Articular chondrocyte of knee joint (primary cell): ENCODE data around the gene KRTAP1-5. TPM values are rescaled to one million over a fixed set of nuclear protein-coding genes. Genes with fewer than 3 reads are reported as not detected.

Experiments
- small RNA-seq: library from RNA; depleted of rRNA; stranded (forward); fragments of <200 nt; gene quantifications from one replicate; pipeline ENCODE3, GENCODE V24; 2012
- total RNA-seq: library from RNA; depleted of rRNA; stranded (reverse); fragments of >200 nt; gene quantifications from 2 replicates; pipeline ENCODE4 v1.2.3, GENCODE V29; 2012

The KRTAP1-5 gene, protein sequence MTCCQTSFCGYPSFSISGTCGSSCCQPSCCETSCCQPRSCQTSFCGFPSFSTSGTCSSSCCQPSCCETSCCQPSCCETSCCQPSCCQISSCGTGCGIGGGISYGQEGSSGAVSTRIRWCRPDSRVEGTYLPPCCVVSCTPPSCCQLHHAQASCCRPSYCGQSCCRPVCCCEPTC
- 1.3 and 11.6 TPM in 2 replicates for total RNA-seq

DNA sequence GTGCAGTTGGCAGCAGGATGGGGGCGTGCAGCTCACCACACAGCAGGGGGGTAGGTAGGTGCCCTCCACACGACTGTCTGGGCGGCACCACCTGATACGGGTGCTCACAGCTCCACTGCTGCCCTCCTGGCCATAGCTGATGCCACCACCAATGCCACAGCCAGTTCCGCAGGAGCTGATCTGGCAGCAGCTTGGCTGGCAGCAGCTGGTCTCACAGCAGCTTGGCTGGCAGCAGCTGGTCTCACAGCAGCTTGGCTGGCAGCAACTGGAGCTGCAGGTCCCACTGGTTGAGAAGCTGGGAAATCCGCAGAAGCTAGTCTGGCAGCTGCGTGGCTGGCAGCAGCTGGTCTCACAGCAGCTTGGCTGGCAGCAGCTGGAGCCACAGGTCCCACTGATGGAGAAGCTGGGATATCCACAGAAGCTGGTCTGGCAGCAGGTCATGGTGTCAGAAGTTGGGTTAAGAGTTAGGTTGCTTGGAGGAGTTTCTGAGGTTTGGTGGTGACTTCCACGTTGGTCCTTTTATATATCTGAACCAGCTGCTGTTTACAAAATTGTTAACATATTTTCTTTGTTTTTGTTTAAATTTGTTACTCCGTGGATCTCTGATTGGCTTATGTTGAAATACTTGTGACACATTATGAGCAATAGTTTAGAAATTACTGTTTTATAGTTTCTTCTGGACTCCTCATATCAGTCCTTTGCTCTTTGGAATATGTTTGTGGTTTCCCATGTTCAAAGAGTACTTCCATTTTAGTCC, at the start of gene KRTAP1-5:
Gene KRTAP1-5, minus strand, starts transcription at position 494 of the 757 bp plus-strand sequence. Its CDS starts 53 bp downstream, at position 441.

DNA sequence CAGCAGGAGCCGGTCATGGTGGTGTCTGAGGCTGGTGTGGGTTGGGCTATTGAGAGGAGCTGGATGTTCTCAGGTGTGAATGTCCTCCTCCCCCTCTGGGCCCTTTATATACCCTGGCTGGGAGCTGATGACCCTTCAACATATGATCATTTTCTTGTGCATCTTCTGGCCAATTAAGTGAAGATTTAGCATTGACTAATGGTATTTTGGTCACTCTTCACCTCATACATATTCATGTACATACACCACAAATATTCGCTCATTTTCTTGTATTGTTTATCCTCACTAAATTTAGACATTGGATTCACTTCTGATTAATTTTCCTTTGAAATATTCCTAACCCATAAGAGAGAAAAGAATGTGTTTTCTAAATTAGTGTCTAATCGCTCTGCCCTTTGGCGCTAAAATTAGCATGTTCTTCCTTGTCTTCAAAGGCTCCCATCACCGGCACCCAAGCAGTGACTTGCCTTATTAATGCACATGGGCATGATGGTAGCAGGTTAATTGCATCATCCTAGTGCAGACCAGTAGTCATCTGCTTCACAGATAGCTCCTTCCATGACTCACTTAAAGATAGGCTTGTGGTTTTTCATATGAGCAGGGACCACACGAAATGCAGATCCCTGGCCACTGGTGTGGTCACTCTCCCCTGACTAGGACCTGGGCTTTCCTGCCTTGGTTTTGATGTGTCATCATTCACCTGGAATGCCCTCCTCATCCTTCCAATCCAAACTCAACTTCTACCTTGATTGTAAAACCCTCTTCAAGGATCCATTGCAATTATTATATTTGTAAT, 39.0 kb upstream of the KRTAP1-5 start, which contains the start of gene KRTAP2-4:
Gene KRTAP2-4, minus strand, starts transcription at position 51 of the 796 bp plus-strand sequence. Its CDS starts 34 bp downstream, at position 17.

DNA sequence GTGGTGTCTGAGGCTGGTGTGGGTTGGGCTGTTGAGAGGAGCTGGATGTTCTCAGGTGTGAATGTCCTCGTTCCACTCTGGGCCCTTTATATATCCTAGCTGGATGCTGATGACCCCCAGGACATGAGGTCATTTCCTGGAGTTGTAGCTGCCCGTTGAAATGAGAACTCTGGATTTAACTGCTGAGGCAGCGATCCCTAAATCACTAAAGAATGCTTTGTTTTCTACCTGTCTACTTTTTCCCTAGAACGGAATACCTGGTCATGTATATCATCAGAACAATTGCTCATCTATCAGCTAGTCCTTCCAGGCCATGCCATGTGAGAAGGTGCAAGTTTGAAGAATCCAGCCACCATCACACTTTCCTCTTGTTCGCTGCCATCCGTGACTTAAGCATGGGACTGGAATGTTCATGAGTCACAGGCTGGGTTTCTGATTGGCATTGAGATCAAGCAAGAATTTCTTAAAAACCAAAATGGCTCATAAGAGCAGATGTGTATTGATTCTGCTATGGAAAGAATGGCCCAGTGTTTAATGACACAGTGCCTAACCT, 33.1 kb upstream of the KRTAP1-5 start, which contains the start of gene KRTAP2-3:
Gene KRTAP2-3, minus strand, starts transcription at position 63 of the 553 bp plus-strand sequence. CDS start 64 bp downstream, outside the sequence.

DNA sequence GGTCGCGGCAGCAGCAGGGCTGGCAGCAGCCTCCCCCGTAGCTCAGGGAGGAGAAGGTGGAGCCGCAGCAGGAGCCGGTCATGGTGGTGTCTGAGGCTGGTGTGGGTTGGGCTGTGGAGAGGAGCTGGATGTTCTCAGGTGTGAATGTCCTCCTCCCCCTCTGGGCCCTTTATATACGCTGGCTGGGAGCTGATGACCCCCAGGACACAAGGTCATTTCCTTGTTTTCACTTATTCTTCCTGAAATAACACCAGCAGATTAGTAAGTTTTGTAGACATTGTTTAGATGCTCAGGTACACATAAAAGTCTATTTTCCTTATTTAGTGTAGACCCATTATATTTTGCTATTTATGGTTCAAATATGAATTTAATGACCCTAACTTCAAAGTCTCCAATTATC, 28.1 kb upstream of the KRTAP1-5 start, which contains the start of gene KRTAP2-2:
Gene KRTAP2-2, minus strand, starts transcription at position 101 of the 400 bp plus-strand sequence. Its CDS starts 19 bp downstream, at position 82.

DNA sequence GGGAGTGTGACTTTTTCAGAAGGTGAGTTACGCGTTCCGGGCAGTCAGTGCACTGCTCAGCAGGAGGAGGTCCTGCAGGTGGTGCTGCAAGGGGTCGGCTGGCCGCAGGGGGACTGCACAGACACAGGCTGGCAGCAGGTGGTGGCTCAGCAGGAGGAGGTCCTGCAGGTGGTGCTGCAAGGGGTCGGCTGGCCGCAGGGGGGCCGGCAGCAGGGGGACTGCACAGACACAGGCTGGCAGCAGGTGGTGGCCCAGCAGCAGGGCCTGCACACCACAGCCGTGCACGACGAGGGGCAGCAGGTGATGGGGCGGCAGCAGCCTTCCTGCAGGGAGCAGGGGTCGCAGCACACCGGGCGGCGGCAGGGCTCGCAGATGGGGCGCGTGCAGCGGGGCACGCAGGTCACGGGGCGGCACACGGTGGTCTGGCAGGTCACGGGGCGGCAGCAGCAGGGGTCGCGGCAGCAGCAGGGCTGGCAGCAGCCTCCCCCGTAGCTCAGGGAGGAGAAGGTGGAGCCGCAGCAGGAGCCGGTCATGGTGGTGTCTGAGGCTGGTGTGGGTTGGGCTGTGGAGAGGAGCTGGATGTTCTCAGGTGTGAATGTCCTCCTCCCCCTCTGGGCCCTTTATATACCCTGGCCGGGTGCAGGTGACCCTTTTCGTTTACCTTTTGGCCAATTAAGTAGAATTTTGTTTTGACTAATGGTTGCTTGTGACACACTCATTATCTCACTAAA, 19.9 kb upstream of the KRTAP1-5 start, which contains the start of gene KRTAP2-1:
Gene KRTAP2-1, minus strand, starts transcription at position 582 of the 731 bp plus-strand sequence. Its CDS starts 49 bp downstream, at position 533.

DNA sequence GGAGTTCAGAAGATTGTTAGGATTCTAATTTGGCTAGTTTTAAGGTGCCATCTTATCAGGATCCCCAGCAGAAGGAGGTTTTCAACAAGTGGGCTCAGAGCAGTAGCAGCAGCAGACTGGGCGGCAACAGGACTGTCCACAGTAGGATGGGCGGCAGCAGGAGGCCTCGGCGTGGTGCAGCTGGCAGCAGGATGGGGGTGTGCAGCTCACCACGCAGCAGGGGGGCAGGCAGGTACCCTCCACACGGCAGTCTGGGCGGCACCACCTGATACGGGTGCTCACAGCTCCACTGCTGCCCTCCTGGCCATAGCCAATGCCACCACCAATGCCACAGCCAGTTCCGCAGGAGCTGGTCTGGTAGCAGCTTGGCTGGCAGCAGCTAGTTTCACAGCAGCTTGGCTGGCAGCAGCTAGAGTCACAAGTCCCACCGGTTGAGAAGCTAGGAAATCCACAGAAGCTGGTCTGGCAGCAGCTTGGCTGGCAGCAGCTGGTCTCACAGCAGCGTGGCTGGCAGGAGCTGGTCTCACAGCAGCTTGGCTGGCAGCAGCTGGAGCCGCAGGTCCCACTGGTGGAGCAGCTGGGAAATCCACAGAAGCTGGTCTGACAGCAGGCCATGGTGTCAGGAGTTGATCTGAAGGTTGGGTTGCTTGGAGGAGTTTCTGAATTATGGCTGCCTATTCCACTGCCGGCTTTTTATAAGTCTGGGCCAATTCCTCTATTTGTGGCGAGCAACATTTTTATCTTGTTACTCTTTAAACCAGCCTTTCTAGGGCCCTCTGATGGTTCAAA, 14.0 kb upstream of the KRTAP1-5 start, which contains the start of gene KRTAP1-1:
Gene KRTAP1-1, minus strand, starts transcription at position 668 of the 789 bp plus-strand sequence. Its CDS starts 53 bp downstream, at position 615.

DNA sequence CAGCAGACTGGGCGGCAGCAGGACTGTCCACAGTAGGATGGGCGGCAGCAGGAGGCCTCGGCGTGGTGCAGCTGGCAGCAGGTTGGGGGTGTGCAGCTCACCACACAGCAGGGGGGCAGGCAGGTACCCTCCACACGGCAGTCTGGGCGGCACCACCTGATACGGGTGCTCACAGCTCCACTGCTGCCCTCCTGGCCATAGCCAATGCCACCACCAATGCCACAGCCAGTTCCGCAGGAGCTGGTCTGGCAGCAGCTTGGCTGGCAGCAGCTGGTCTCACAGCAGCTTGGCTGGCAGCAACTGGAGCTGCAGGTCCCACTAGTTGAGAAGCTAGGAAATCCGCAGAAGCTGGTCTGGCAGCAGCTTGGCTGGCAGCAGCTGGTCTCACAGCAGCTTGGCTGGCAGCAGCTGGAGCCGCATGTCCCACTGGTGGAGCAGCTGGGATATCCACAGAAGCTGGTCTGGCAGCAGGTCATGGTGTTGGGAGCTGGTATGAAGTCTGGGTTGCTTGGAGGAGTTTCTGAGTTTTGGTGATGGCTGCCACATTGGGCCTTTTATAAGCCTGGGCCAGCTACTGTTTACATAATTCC, 7.4 kb upstream of the KRTAP1-5 start, which contains the start of gene KRTAP1-3:
Gene KRTAP1-3, minus strand, starts transcription at position 529 of the 590 bp plus-strand sequence. Its CDS starts 53 bp downstream, at position 476.

DNA sequence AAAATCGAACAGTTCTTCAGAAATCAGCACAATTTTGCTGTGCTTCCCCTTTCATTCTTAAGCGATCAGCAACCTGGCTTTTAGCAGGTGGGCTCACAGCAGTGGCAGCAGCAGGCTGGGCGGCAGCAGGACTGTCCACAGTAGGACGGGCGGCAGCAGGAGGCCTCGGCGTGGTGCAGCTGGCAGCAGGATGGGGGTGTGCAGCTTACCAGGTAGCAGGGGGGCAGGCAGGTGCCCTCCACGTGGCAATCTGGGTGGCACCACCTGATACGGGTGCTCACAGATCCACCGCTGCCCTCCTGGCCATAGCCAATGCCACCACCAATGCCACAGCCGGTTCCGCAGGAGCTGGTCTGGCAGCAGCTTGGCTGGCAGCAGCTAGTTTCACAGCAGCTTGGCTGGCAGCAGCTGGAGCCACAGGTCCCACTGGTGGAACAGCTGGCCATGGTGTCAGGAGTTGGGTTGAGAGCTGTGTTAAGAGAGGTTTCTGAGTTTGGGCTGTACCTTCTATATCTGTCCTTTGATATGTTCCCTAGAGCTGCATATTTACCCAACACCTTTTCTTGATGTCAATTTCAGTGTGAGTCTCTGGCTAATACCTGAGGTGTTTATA, 2.7 kb upstream of the KRTAP1-5 start, which contains the start of gene KRTAP1-4:
Gene KRTAP1-4, minus strand, starts transcription at position 563 of the 613 bp plus-strand sequence. Its CDS starts 117 bp downstream, at position 446.

DNA sequence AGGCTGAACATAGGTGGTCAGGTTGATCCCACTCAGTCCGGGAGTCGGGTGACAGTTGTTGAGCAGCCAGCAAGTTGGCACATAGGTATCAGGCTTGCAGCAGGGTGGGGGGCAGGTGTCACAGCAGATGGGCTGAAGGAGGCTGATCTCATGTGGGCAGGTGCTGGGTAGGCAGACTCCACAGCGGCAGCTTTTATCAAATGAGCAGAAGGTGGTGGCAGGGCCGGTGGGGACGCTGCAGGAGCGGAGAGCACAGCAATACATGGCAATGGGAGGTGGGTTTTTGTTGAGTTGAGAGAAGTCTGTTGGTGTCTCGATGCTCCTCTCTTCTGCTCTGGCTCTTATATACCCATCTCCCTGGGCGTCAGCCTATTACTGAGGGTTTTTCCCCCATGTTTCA, 18.2 kb downstream of the KRTAP1-5 start, which contains the start of gene KRTAP3-1:
Gene KRTAP3-1, minus strand, starts transcription at position 318 of the 400 bp plus-strand sequence. Its CDS starts 54 bp downstream, at position 264.

DNA sequence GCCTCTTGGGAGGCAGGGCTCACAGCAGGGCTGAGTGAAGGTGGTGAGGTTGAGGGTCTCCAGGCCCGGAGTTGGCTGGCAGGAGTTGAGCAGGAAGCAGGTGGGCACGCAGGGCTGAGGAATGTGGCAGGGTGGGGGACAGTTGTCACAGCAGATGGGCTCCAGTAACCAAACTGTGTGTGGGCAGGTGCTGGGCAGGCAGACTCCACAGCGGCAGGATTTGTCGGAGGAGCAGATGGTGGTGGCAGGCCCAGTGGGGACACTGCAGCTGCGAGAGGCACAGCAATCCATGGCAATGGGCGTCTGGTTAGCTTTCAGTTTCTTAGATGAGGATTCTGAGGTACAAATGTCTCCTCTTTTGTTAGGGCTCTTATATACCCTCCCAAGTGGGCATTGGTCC, 27.4 kb downstream of the KRTAP1-5 start, which contains the start of gene KRTAP3-2:
Gene KRTAP3-2, minus strand, starts transcription at position 344 of the 400 bp plus-strand sequence. Its CDS starts 53 bp downstream, at position 291.

DNA sequence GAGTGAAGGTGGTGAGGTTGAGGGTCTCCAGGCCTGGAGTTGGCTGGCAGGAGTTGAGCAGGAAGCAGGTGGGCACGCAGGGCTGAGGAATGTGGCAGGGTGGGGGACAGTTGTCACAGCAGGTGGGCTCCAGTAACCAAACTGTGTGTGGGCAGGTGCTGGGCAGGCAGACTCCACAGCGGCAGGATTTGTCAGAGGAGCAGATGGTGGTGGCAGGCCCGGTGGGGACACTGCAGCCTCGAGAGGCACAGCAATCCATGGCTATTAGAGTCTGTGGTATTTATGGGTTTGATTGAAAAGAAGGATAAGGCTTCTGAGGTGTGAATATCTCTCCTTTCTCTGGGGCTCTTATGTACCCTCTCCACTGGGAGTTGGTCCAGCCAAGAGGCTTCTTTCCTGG, 33.2 kb downstream of the KRTAP1-5 start, which contains the start of gene KRTAP3-3:
Gene KRTAP3-3, minus strand, starts transcription at position 326 of the 400 bp plus-strand sequence. Its CDS starts 67 bp downstream, at position 259.

DNA sequence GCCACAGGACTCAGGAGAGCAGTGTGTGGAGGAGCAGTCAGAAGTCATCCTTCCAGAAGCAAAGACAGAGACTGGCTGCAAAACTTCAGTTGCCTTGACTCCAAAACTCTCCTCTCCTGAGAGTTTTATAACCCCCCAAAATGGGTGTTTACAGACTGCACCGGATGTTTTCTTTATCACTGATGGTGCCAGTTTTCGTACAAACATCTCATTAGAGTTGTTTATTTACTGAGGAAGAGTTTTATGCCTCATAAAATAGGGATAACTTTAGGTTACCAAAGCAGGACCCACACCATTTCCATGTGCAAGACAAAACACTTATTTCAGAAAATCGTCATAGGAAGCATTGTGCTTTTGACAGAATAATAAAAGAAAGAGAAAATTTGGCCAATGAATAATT, 42.8 kb downstream of the KRTAP1-5 start, which contains the start of gene KRT40:
Gene KRT40, minus strand, starts transcription at position 101 of the 400 bp plus-strand sequence. Its CDS starts 53 bp downstream, at position 48.

Small RNA genes within 50 kb of the gene (small RNA-seq; reads per million reads assigned to genes)
- gene KRTAP3-4P = not detected

Other genes with a start within 250 kb of the KRTAP1-5 start
- gene KRT27, start 244.7 kb downstream of the KRTAP1-5 start, total RNA-seq = not detected in 2 replicates
- not detected in 2 replicates for gene KRT28, start 227.2 kb downstream of the KRTAP1-5 start, total RNA-seq
- 7.1 and 7.6 TPM in 2 replicates for gene KRT10, start 204.6 kb downstream of the KRTAP1-5 start, total RNA-seq
- not detected in 2 replicates for gene KRT12, start 160.0 kb downstream of the KRTAP1-5 start, total RNA-seq
- gene KRT20, start 142.0 kb downstream of the KRTAP1-5 start, total RNA-seq = not detected in 2 replicates
- 0.39 and 0.43 TPM in 2 replicates for gene KRT23, start 89.6 kb downstream of the KRTAP1-5 start, total RNA-seq
- not detected in 2 replicates for gene KRT39, start 60.3 kb downstream of the KRTAP1-5 start, total RNA-seq
- not detected in 2 replicates for gene KRT40, start 42.9 kb downstream of the KRTAP1-5 start, total RNA-seq
- not detected in 2 replicates for gene KRTAP3-3, start 33.0 kb downstream of the KRTAP1-5 start, total RNA-seq
- not detected in 2 replicates for gene KRTAP3-2, start 27.3 kb downstream of the KRTAP1-5 start, total RNA-seq
- gene KRTAP3-1, start 18.1 kb downstream of the KRTAP1-5 start, total RNA-seq = not detected in 2 replicates
- not detected in 2 replicates for gene KRTAP1-4, start 3.0 kb upstream of the KRTAP1-5 start, total RNA-seq
- gene KRTAP1-3, start 7.7 kb upstream of the KRTAP1-5 start, total RNA-seq = not detected in 2 replicates
- gene KRTAP1-1, start 14.2 kb upstream of the KRTAP1-5 start, total RNA-seq = not detected in 2 replicates
- not detected in 2 replicates for gene KRTAP2-1, start 20.1 kb upstream of the KRTAP1-5 start, total RNA-seq
- gene KRTAP2-2, start 28.0 kb upstream of the KRTAP1-5 start, total RNA-seq = not detected in 2 replicates
- gene KRTAP2-3, start 32.9 kb upstream of the KRTAP1-5 start, total RNA-seq = 0.26 and 1.1 TPM in 2 replicates
- not detected in 2 replicates for gene KRTAP2-4, start 38.7 kb upstream of the KRTAP1-5 start, total RNA-seq
- gene KRTAP4-7, start 56.9 kb upstream of the KRTAP1-5 start, total RNA-seq = not detected in 2 replicates
- gene KRTAP4-8, start 70.9 kb upstream of the KRTAP1-5 start, total RNA-seq = not detected in 2 replicates
- gene KRTAP4-16, start 75.0 kb upstream of the KRTAP1-5 start, total RNA-seq = not detected in 2 replicates
- gene KRTAP4-9, start 78.2 kb upstream of the KRTAP1-5 start, total RNA-seq = not detected in 2 replicates
- gene KRTAP4-11, start 91.2 kb upstream of the KRTAP1-5 start, total RNA-seq = not detected in 2 replicates
- not detected in 2 replicates for gene KRTAP4-12, start 97.0 kb upstream of the KRTAP1-5 start, total RNA-seq
- gene KRTAP4-6, start 113.3 kb upstream of the KRTAP1-5 start, total RNA-seq = not detected in 2 replicates
- gene KRTAP4-5, start 122.6 kb upstream of the KRTAP1-5 start, total RNA-seq = not detected in 2 replicates
- gene KRTAP4-4, start 133.5 kb upstream of the KRTAP1-5 start, total RNA-seq = not detected in 2 replicates
- gene KRTAP4-3, start 141.0 kb upstream of the KRTAP1-5 start, total RNA-seq = not detected in 2 replicates
- not detected in 2 replicates for gene KRTAP4-2, start 151.0 kb upstream of the KRTAP1-5 start, total RNA-seq
- not detected in 2 replicates for gene KRTAP4-1, start 157.7 kb upstream of the KRTAP1-5 start, total RNA-seq
- gene KRTAP9-1, start 162.7 kb upstream of the KRTAP1-5 start, total RNA-seq = not detected in 2 replicates
- gene KRTAP9-2, start 199.4 kb upstream of the KRTAP1-5 start, total RNA-seq = not detected in 2 replicates
- gene KRTAP9-3, start 205.2 kb upstream of the KRTAP1-5 start, total RNA-seq = not detected in 2 replicates
- not detected in 2 replicates for gene KRTAP9-8, start 210.8 kb upstream of the KRTAP1-5 start, total RNA-seq
- gene KRTAP9-4, start 222.5 kb upstream of the KRTAP1-5 start, total RNA-seq = not detected in 2 replicates
- not detected in 2 replicates for gene KRTAP9-9, start 228.2 kb upstream of the KRTAP1-5 start, total RNA-seq
- not detected in 2 replicates for gene KRTAP9-6, start 238.2 kb upstream of the KRTAP1-5 start, total RNA-seq
- gene KRTAP9-7, start 248.5 kb upstream of the KRTAP1-5 start, total RNA-seq = not detected in 2 replicates